HepG2 (cell line): ENCODE results near the gene PFKFB4. TPM values are rescaled to one million over a fixed set of nuclear protein-coding genes. Genes with fewer than 3 reads are reported as not detected.

Source experiments
- CENPT ChIP-seq: sonication (generic); formaldehyde crosslinking; IDR thresholded peaks from 2 replicates; pipeline ENCODE4 v1.8.0; 2022; ENCODE audit warnings: low read depth, mild to moderate bottlenecking, moderate library complexity, missing genetic modification reagents
- EHMT2 ChIP-seq: fragments of 200-600 bp; sonication (generic); IDR thresholded peaks from 2 replicates; pipeline ENCODE4 v1.7.0; 2017; ENCODE audit warnings: antibody characterized with exemption, low read depth, low read length, borderline replicate concordance
- ETV6 ChIP-seq: sonication (generic); formaldehyde crosslinking; conservative IDR thresholded peaks from 2 replicates; pipeline ENCODE4 v1.4.0; 2020; ENCODE audit warnings: missing genetic modification reagents
- FUBP1 ChIP-seq: sonication (generic); formaldehyde crosslinking; IDR thresholded peaks from 2 replicates; pipeline ENCODE4 v1.5.1; 2020; ENCODE audit warnings: missing genetic modification reagents, mild to moderate bottlenecking, borderline replicate concordance
- KDM4B ChIP-seq: sonication (generic); formaldehyde crosslinking; IDR thresholded peaks from 2 replicates; pipeline ENCODE4 v1.4.0; 2020; ENCODE audit warnings: missing genetic modification reagents
- NCOA2 ChIP-seq: sonication (generic); formaldehyde crosslinking; IDR thresholded peaks from 2 replicates; pipeline ENCODE4 v1.8.0; 2022; ENCODE audit warnings: inconsistent platforms
- PRDM4 ChIP-seq: sonication (generic); formaldehyde crosslinking; IDR thresholded peaks from 2 replicates; pipeline ENCODE4 v1.9.0; 2021; ENCODE audit warnings: missing genetic modification reagents, borderline replicate concordance
- RFX5 ChIP-seq: IDR thresholded peaks from 2 replicates; pipeline ENCODE4 v1.6.1; 2011; ENCODE audit warnings: low read depth, low read length, improper control_type of control experiment
- SNAPC4 ChIP-seq: sonication (generic); formaldehyde crosslinking; IDR thresholded peaks from 2 replicates; pipeline ENCODE4 v1.4.0; 2020; ENCODE audit warnings: mild to moderate bottlenecking, missing genetic modification reagents
- TSC22D2 ChIP-seq: sonication (generic); formaldehyde crosslinking; IDR thresholded peaks from 2 replicates; pipeline ENCODE4 v1.5.1; 2020; ENCODE audit warnings: missing genetic modification reagents, mild to moderate bottlenecking, borderline replicate concordance
- ZFAT ChIP-seq: sonication (generic); formaldehyde crosslinking; conservative IDR thresholded peaks from 2 replicates; pipeline ENCODE4 v1.8.1; 2023; ENCODE audit warnings: missing genetic modification reagents, inconsistent platforms
- ZFP36L1 ChIP-seq: sonication (generic); formaldehyde crosslinking; IDR thresholded peaks from 2 replicates; pipeline ENCODE4 v1.8.0; 2022; ENCODE audit warnings: mild to moderate bottlenecking, missing genetic modification reagents, moderate library complexity
- ZKSCAN1 ChIP-seq: fragments of 150-350 bp; IDR thresholded peaks from 2 replicates; pipeline ENCODE4 v1.6.1; 2014; ENCODE audit warnings: low read length
- ZNF143 ChIP-seq: sonication (generic); formaldehyde crosslinking; IDR thresholded peaks from 2 replicates; pipeline ENCODE4 v1.4.0; 2020; ENCODE audit warnings: missing genetic modification reagents
- ZNF337 ChIP-seq: sonication (generic); formaldehyde crosslinking; IDR thresholded peaks from 2 replicates; pipeline ENCODE4 v1.5.1; 2020; ENCODE audit warnings: missing genetic modification reagents, low read depth, mild to moderate bottlenecking, borderline replicate concordance
- ZNF724P ChIP-seq: sonication (generic); formaldehyde crosslinking; IDR thresholded peaks from 2 replicates; pipeline ENCODE4 v1.8.0; 2022; ENCODE audit warnings: missing genetic modification reagents, borderline replicate concordance
- ZNF800 ChIP-seq: sonication (generic); formaldehyde crosslinking; IDR thresholded peaks from 2 replicates; pipeline ENCODE4 v1.4.0; 2020; ENCODE audit warnings: missing genetic modification reagents
- polyA plus RNA-seq, 8 experiments: library from polyadenylated mRNA; depleted of rRNA in 3 of 8; stranded (reverse) in 7 of 8; unstranded in 1 of 8; fragments of >200 nt; fragmentation: Illumina TruSeq in 4 of 8; extraction: Trizol in 4 of 8; gene quantifications; 2 replicates each; pipeline versions ENCODE4 v1.2.1 to v1.2.3, GENCODE V29; 2011 to 2016; ENCODE audit warnings: low read depth in 4 of 8, missing spikeins in 1 of 8, mixed read lengths in 1 of 8; ENCODE audit not compliant: insufficient read depth in 1 of 8
- total RNA-seq, 5 experiments: library from RNA; depleted of rRNA; stranded (reverse); fragments of >200 nt; fragmentation: Illumina TruSeq; extraction: Trizol; gene quantifications; 2 replicates each; pipeline ENCODE4 v1.2.3, GENCODE V29; 2016; ENCODE audit warnings: low read depth in 1 of 5

Gene PFKFB4
- total and polyA plus RNA-seq, 2 of the 13 experiments (the other 11 are each of a cell fraction or from before 2014, with no cell fraction given) = 7.1 to 103 TPM

- peak; percentile 67; the same call in 1 of the 2 replicates for TF ChIP-seq TSC22D2 (CRISPR knock-in tag)
- TF ChIP-seq ZNF337 = no peak
- 0 out of 2 replicates have a peak, but pooled peaks have one; percentile 81 for TF ChIP-seq EHMT2
- TF ChIP-seq ZKSCAN1 = no peak
- TF ChIP-seq ZNF143 (CRISPR knock-in tag) = peak; percentile 41
- TF ChIP-seq ETV6 (CRISPR knock-in tag) = peak; percentile 82; the same call in 1 of the 2 replicates
- peak; percentile 58 for TF ChIP-seq KDM4B (CRISPR knock-in tag)
- peak; percentile 55; the same call in 1 of the 2 replicates for TF ChIP-seq ZNF724P (CRISPR knock-in tag)
- TF ChIP-seq ZFP36L1 (CRISPR knock-in tag) = no peak
- TF ChIP-seq SNAPC4 (CRISPR knock-in tag) = peak; percentile 97
- no peak for TF ChIP-seq CENPT (CRISPR knock-in tag)
- peak; percentile 67; the same call in 1 of the 2 replicates for TF ChIP-seq NCOA2 (CRISPR knock-in tag)
- TF ChIP-seq FUBP1 = no peak
- TF ChIP-seq PRDM4 = no peak
- peak; percentile 71; the same call in 1 of the 2 replicates for TF ChIP-seq ZNF800
- TF ChIP-seq RFX5 = no peak
- TF ChIP-seq ZFAT = no peak
Measured at GRCh38 chr3:48556796-48557626, at the start of gene PFKFB4 (continued).
